ENCODE results near the gene PLPP3.

GRCh38 chr1:56532350-56532683 is 47.0 kb downstream of the PLPP3 start:
- TF ChIP-seq EZH2 (IDR thresholded peaks at IDR 0.05; ENCODE audit: low read length, missing control alignments) (no peak), CTCF (conservative IDR thresholded peaks at IDR 0.05 in 1 of 2, IDR thresholded peaks at IDR 0.05 in 1 of 2; ENCODE audit: low read depth in 1 of 2, low read length in 2 of 2) (no peak)

Measured in fibroblast of lung (primary cell).